ENCODE results near the gene NGEF.

NGEF gene

GRCh38 chr2:233047667-233048066 lies 34.6 kb upstream of the NGEF start:
- Histone ChIP-seq H3K9me3 (ENCODE audit: insufficient read depth, low read length) (no peaks in the 10 kb centered on the region), H2AFZ (ENCODE audit: low read depth, low read length, severe bottlenecking) (no peak overlapping the region), H3F3A (ENCODE audit: insufficient read depth) (no peaks in the 10 kb centered on the region), H3K79me2 (ENCODE audit: insufficient read depth, low read length) (no peaks in the 10 kb centered on the region), H3K27ac (ENCODE audit: low read depth, low read length) (no peak overlapping the region), H3K27me3 (ENCODE audit: low read length) (no peaks in the 10 kb centered on the region), H3K9me2 (replicated peaks; ENCODE audit: insufficient read depth, low read length) (no peaks in the 10 kb centered on the region), H3K4me3 (ENCODE audit: insufficient read depth, low read length, poor library complexity, severe bottlenecking) (no peak overlapping the region), H3K36me3 (ENCODE audit: low read length) (no peaks in the 10 kb centered on the region), H3K4me2 (ENCODE audit: low read depth, low read length, poor library complexity, severe bottlenecking) (no peak overlapping the region), H4K20me1 (ENCODE audit: low read depth, low read length) (no peaks in the 10 kb centered on the region), H3K9ac (ENCODE audit: low read length) (no peak overlapping the region)
- TF ChIP-seq CTCF (IDR thresholded peaks at IDR 0.05; ENCODE audit: insufficient read depth, low read length, poor library complexity, severe bottlenecking) = no peak
- TF ChIP-seq EZH2phosphoT487 (conservative IDR thresholded peaks at IDR 0.05; ENCODE audit: low read length) = no peak

GRCh38 chr2:233047206-233047605 lies 34.1 kb upstream of the NGEF start:
- no peak for TF ChIP-seq EZH2phosphoT487 (conservative IDR thresholded peaks at IDR 0.05; ENCODE audit: low read length)
- TF ChIP-seq CTCF (IDR thresholded peaks at IDR 0.05; ENCODE audit: insufficient read depth, low read length, poor library complexity, severe bottlenecking) = no peak
- H3K9me3 ChIP-seq (ENCODE audit: insufficient read depth, low read length) = no peaks in the 10 kb centered on the region
- no peaks in the 10 kb centered on the region for H3F3A ChIP-seq (ENCODE audit: insufficient read depth)
- no peaks in the 10 kb centered on the region for H3K36me3 ChIP-seq (ENCODE audit: low read length)
- H3K79me2 ChIP-seq (ENCODE audit: insufficient read depth, low read length) = no peaks in the 10 kb centered on the region
- H3K27me3 ChIP-seq (ENCODE audit: low read length) = no peaks in the 10 kb centered on the region
- H4K20me1 ChIP-seq (ENCODE audit: low read depth, low read length) = no peaks in the 10 kb centered on the region
- no peaks in the 10 kb centered on the region for H3K9me2 ChIP-seq (replicated peaks; ENCODE audit: insufficient read depth, low read length)
- H3K4me2 ChIP-seq (ENCODE audit: low read depth, low read length, poor library complexity, severe bottlenecking) = no peak overlapping the region
- no peak overlapping the region for H3K9ac ChIP-seq (ENCODE audit: low read length)
- no peak overlapping the region for H3K4me3 ChIP-seq (ENCODE audit: insufficient read depth, low read length, poor library complexity, severe bottlenecking)
- H3K27ac ChIP-seq (ENCODE audit: low read depth, low read length) = no peak overlapping the region
- H2AFZ ChIP-seq (ENCODE audit: low read depth, low read length, severe bottlenecking) = no peak overlapping the region

- Histone ChIP-seq H3K9me3 (ENCODE audit: insufficient read depth, low read length) (no peaks in the 10 kb centered on the region), H3F3A (ENCODE audit: insufficient read depth) (no peaks in the 10 kb centered on the region), H3K27ac (ENCODE audit: low read depth, low read length) (no peak overlapping the region), H3K9me2 (replicated peaks; ENCODE audit: insufficient read depth, low read length) (no peaks in the 10 kb centered on the region), H3K4me2 (ENCODE audit: low read depth, low read length, poor library complexity, severe bottlenecking) (no peak overlapping the region), H3K4me3 (ENCODE audit: insufficient read depth, low read length, poor library complexity, severe bottlenecking) (no peak overlapping the region), H2AFZ (ENCODE audit: low read depth, low read length, severe bottlenecking) (no peak overlapping the region), H4K20me1 (ENCODE audit: low read depth, low read length) (no peaks in the 10 kb centered on the region), H3K27me3 (ENCODE audit: low read length) (no peaks in the 10 kb centered on the region), H3K9ac (ENCODE audit: low read length) (no peak overlapping the region), H3K79me2 (ENCODE audit: insufficient read depth, low read length) (no peaks in the 10 kb centered on the region), H3K36me3 (ENCODE audit: low read length) (no peaks in the 10 kb centered on the region)
- no peak for TF ChIP-seq EZH2phosphoT487 (conservative IDR thresholded peaks at IDR 0.05; ENCODE audit: low read length)
- TF ChIP-seq CTCF (IDR thresholded peaks at IDR 0.05; ENCODE audit: insufficient read depth, low read length, poor library complexity, severe bottlenecking) = no peak
These were observed 32.0 kb upstream of the NGEF start for GRCh38 chr2:233044974-233045605.

Measured in SU-DHL-6 (cell line).